GM19372 (cell line): ENCODE results near the gene TMEM231.
"Not testable (repeated sequence)": the region's sequence is repeated elsewhere in the genome, so short reads cannot be mapped to it uniquely, and the experiment has no call there.

ENCODE experiments used
- ATAC-seq: cut with Tn5 transposase; IDR thresholded peaks from one replicate; pipeline ENCODE4 v1.9.1; 2021; ENCODE audit warnings: mild to moderate bottlenecking, low read depth, moderate library complexity; ENCODE audit not compliant: unreplicated experiment

The TMEM231 gene

GRCh38 chr16:75567911-75568310 is 11.9 kb upstream of the TMEM231 start:
- ATAC-seq, result no peak

- ATAC-seq, result no peak
Measured at GRCh38 chr16:75566758-75567255, 10.8 kb upstream of the TMEM231 start.

- ATAC-seq, result peak; percentile 64
Measured at GRCh38 chr16:75566040-75566757, 10.1 kb upstream of the TMEM231 start, which contains the start of gene GABARAPL2. GABARAPL2 (plus strand) TSS chr16:75566379; CDS start chr16:75566487, 108 bp downstream.

GRCh38 chr16:75565640-75566039 is 9.6 kb upstream of the TMEM231 start:
- peak; percentile 7 for ATAC-seq

GRCh38 chr16:75559564-75560372 is 3.7 kb upstream of the TMEM231 start:
- no peak for ATAC-seq

- ATAC-seq, result no peak
Measured at GRCh38 chr16:75558846-75559401, 2.9 kb upstream of the TMEM231 start.

GRCh38 chr16:75556431-75556950 is 439 bp upstream of the TMEM231 start:
- no peak for ATAC-seq

GRCh38 chr16:75555213-75555706 is 792 bp downstream of the TMEM231 start:
- ATAC-seq, result peak; percentile 41

GRCh38 chr16:75552951-75553350 is 3.1 kb downstream of the TMEM231 start:
- no peak for ATAC-seq

- peak; percentile 62 for ATAC-seq
Measured at GRCh38 chr16:75550211-75550662, 5.8 kb downstream of the TMEM231 start.

GRCh38 chr16:75548456-75548855 is 7.6 kb downstream of the TMEM231 start:
- ATAC-seq, result not testable (repeated sequence)

GRCh38 chr16:75546293-75546692 is 9.8 kb downstream of the TMEM231 start:
- no peak for ATAC-seq

GRCh38 chr16:75545879-75546278 is 10.2 kb downstream of the TMEM231 start:
- not testable (repeated sequence) for ATAC-seq

- not testable (repeated sequence) for ATAC-seq
Measured at GRCh38 chr16:75542462-75542861, 13.6 kb downstream of the TMEM231 start.

GRCh38 chr16:75541236-75541635 is 14.8 kb downstream of the TMEM231 start:
- no peak for ATAC-seq

- not testable (repeated sequence) for ATAC-seq
Measured at GRCh38 chr16:75538882-75539565, 17.0 kb downstream of the TMEM231 start.

- ATAC-seq, result no peak
Measured at GRCh38 chr16:75537776-75538175, 18.3 kb downstream of the TMEM231 start.

GRCh38 chr16:75535901-75536300 is 20.2 kb downstream of the TMEM231 start, which contains the start of gene CHST5:
CHST5 (minus strand) TSS chr16:75536108; CDS start chr16:75530384, 5,724 bp downstream.
- ATAC-seq, result no peak

- no peak for ATAC-seq
Measured at GRCh38 chr16:75535211-75535843, 20.7 kb downstream of the TMEM231 start.
